Lung (tissue), 12 donors: ENCODE results near the gene DOCK2. TPM values are rescaled to one million over a fixed set of nuclear protein-coding genes. Genes with fewer than 3 reads are reported as not detected.
A peak's percentile ranks its signal among the peaks of the same experiment; 100 is the strongest.

ENCODE experiments used
- ATAC-seq: fragments of 200-7000 bp; cut with Tn5 transposase; one replicate; pipeline ENCODE4 v1.9.1; 2020; ENCODE audit warnings: moderate number of reproducible peaks; ENCODE audit not compliant: insufficient read depth, low FRiP score
- DNase-seq, 3 donors: peaks; one replicate each; pipeline ENCODE4 v3.0.0-alpha.2; 2013 to 2017
- H3K27ac ChIP-seq, 2 donors: one replicate each; pipeline ENCODE4 v1.5.1; 2013; ENCODE audit warnings: mild to moderate bottlenecking in 2 of 2, moderate library complexity in 2 of 2, control low read depth in 1 of 2, inconsistent platforms in 1 of 2, low read depth in 1 of 2, low read length in 1 of 2
- H3K27me3 ChIP-seq, 3 donors: one replicate each; pipeline ENCODE4 v1.5.1; 2013; ENCODE audit warnings: low read length in 2 of 3; ENCODE audit not compliant: control insufficient read depth in 3 of 3, insufficient read depth in 3 of 3
- H3K36me3 ChIP-seq, 4 donors: one replicate each; pipeline ENCODE4 v1.5.1; 2013; ENCODE audit warnings: low read length in 4 of 4, mild to moderate bottlenecking in 1 of 4, moderate library complexity in 1 of 4; ENCODE audit not compliant: control insufficient read depth in 4 of 4, insufficient read depth in 4 of 4
- H3K4me1 ChIP-seq, 5 donors: one replicate each; pipeline ENCODE4 v1.5.1; 2013; ENCODE audit warnings: low read length in 5 of 5, mild to moderate bottlenecking in 2 of 5, moderate library complexity in 1 of 5; ENCODE audit not compliant: control insufficient read depth in 5 of 5, insufficient read depth in 5 of 5
- H3K4me3 ChIP-seq: one replicate; pipeline ENCODE4 v1.5.1; 2013; ENCODE audit warnings: mild to moderate bottlenecking, control low read depth, moderate library complexity
- H3K9ac ChIP-seq, 2 donors: one replicate each; pipeline ENCODE4 v1.5.1; 2013; ENCODE audit warnings: low read length in 2 of 2, control low read depth in 1 of 2; ENCODE audit not compliant: insufficient read depth in 1 of 2
- H3K9me3 ChIP-seq, 4 donors: one replicate each; pipeline ENCODE4 v1.5.1; 2013; ENCODE audit warnings: low read length in 3 of 4, mild to moderate bottlenecking in 1 of 4, moderate library complexity in 1 of 4; ENCODE audit not compliant: control insufficient read depth in 4 of 4, insufficient read depth in 3 of 4
- CTCF ChIP-seq: IDR thresholded peaks from 2 replicates; pipeline ENCODE4 v1.5.1; 2012; ENCODE audit warnings: mild to moderate bottlenecking; ENCODE audit errors: control extremely low read depth, extremely low read depth
- WGBS, 2 donors: extraction: QIAGEN DNeasy Blood & Tissue Kit; methylation state at CpG; one replicate each; pipeline ENCODE4 v1.1.7; 2013; 5-methylcytosine and 5-hydroxymethylcytosine counted together
- polyA plus RNA-seq, 2 donors: library from polyadenylated mRNA; stranded (reverse); fragments of 200-250 nt; gene quantifications; one replicate each; pipeline ENCODE4 v1.2.1, GENCODE V29; 2013
- total RNA-seq, 2 donors: library from RNA; depleted of rRNA in 1 of 2; stranded (reverse); fragments of >200 nt in 1 of 2; gene quantifications; one replicate each; pipeline ENCODE4 v1.2.1, GENCODE V29; 2014 to 2021
- donor health status: control.
- donor health status: control.
- donor health status: Bipolar disorder and iron deficiency.
- donor health status: healthy.
- donor health status: DM: yes; HTN: yes; CAD: no.

Gene DOCK2
- total and polyA plus RNA-seq, 4 donors: 9.6 to 66.6 (median 43.4) TPM

GRCh38 chr5:169663537-169663936, 26.5 kb downstream of the DOCK2 start:
- Histone ChIP-seq H3K4me1 (peaks cover 0 to 7% (median 0%) of the 10 kb centered on the region in 5 donors), H3K9ac (no peak overlapping the region), H3K27ac (no peak overlapping the region), H3K36me3 (no peaks in the 10 kb centered on the region), H3K9me3 (peaks cover 0 to 7% (median 0%) of the 10 kb centered on the region in 4 donors), H3K27me3 (peaks cover 0 to 3% (median 0%) of the 10 kb centered on the region in 3 donors), H3K4me3 (no peak overlapping the region)
- TF ChIP-seq CTCF: no peak
- no peak for DNase-seq
- ATAC-seq: no peak
- 74 to 86% methylated on average over 1 of the region's 1 CpG for WGBS, 2 donors

GRCh38 chr5:169666365-169666764, 29.3 kb downstream of the DOCK2 start:
- 76 to 86% methylated on average over 4 of the region's 4 CpGs for WGBS, 2 donors
- no peak for TF ChIP-seq CTCF
- H3K9ac ChIP-seq: no peak overlapping the region
- peaks cover 0 to 12% (median 0%) of the 10 kb centered on the region in 5 donors for H3K4me1 ChIP-seq
- peaks cover 0 to 7% (median 0%) of the 10 kb centered on the region in 4 donors for H3K9me3 ChIP-seq
- H3K36me3 ChIP-seq: no peaks in the 10 kb centered on the region
- DNase-seq (no peak), ATAC-seq (no peak)
- no peak overlapping the region for H3K4me3 ChIP-seq
- no peak overlapping the region for H3K27ac ChIP-seq
- H3K27me3 ChIP-seq: peaks cover 0 to 4% (median 0%) of the 10 kb centered on the region in 3 donors

GRCh38 chr5:169667896-169668674, 31.0 kb downstream of the DOCK2 start:
- ATAC-seq: no peak
- Histone ChIP-seq H3K4me1 (peaks cover 0 to 12% (median 0%) of the 10 kb centered on the region in 5 donors), H3K4me3 (no peak overlapping the region), H3K27me3 (peaks cover 0 to 4% (median 0%) of the 10 kb centered on the region in 3 donors), H3K27ac (no peak overlapping the region), H3K9me3 (peaks cover 0 to 5% (median 0%) of the 10 kb centered on the region in 4 donors), H3K9ac (no peak overlapping the region), H3K36me3 (no peaks in the 10 kb centered on the region)
- peak; percentile 41 to 46 (median 42) for DNase-seq
- no peak for TF ChIP-seq CTCF
- WGBS, 2 donors: 47 to 52% methylated on average over 9 of the region's 9 CpGs
